IPS-18a (cell line): Measurements from ENCODE around the gene ADARB2.
A peak's percentile ranks its signal among the peaks of the same experiment; 100 is the strongest.
"Not testable (repeated sequence)": the region's sequence is repeated elsewhere in the genome, so short reads cannot be mapped to it uniquely, and the experiment has no call there.

Source experiments
- H3K27ac ChIP-seq: one replicate; pipeline ENCODE4 v1.5.1; 2013; ENCODE audit warnings: low read length
- H3K27me3 ChIP-seq: one replicate; pipeline ENCODE4 v1.6.1; 2013; ENCODE audit warnings: mild to moderate bottlenecking, low read length; ENCODE audit not compliant: control insufficient read depth, insufficient read depth
- H3K36me3 ChIP-seq: one replicate; pipeline ENCODE4 v1.6.1; 2013; ENCODE audit warnings: low read depth, low read length; ENCODE audit not compliant: control insufficient read depth
- H3K4me1 ChIP-seq: one replicate; pipeline ENCODE4 v1.6.1; 2013; ENCODE audit warnings: low read depth, low read length; ENCODE audit not compliant: control insufficient read depth
- H3K4me3 ChIP-seq: one replicate; pipeline ENCODE4 v1.5.1; 2013; ENCODE audit warnings: low read length
- H3K9ac ChIP-seq: one replicate; pipeline ENCODE4 v1.6.1; 2013; ENCODE audit warnings: mild to moderate bottlenecking, low read length, moderate library complexity
- H3K9me3 ChIP-seq: one replicate; pipeline ENCODE4 v1.6.1; 2013; ENCODE audit warnings: low read depth, low read length; ENCODE audit not compliant: control insufficient read depth

ADARB2 gene

DNA sequence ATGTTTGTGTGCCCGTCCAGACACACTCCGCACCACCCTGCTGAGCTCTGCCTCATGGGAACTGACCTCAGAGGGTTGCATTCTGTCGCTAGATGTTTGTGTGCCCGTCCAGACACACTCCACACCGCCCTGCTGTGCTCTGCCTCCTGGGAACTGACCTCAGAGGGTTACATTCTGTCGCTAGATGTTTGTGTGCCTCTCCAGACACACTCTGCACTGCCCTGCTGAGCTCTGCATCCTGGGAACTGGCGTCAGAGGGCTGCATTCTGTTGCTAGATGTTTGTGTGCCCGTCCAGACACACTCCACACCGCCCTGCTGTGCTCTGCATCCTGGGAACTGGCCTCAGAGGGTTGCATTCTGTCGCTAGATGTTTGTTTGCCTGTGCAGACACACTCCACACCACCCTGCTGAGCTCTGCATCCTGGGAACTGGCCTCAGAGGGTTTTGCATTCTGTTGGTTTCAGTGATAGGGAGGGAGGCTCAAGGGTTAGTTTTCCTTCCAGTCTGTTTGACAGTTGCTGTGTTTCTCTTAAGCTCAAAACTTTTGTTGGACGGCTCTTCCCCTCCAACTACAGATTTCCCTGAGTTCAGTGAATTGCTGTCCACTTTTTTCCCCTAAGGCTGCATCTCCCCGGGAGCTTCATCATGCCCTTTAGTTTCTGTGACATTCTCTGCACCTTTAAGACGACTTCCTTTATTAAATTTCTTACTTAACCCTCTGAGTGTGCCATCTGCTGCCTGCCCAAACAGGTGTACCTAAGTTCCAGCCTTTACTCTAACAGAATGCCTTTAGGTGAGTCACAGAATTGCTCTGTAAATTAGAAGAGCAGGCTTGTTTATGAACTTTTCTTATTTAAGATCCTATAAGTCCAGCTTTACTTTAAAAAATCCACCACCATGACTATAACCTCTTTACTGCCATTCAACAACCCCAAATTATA, 119.7 kb downstream of the ADARB2 start:
- not testable (repeated sequence) for H3K27ac ChIP-seq, H3K4me3 ChIP-seq, H3K36me3 ChIP-seq, H3K9ac ChIP-seq, H3K27me3 ChIP-seq, H3K4me1 ChIP-seq, H3K9me3 ChIP-seq

DNA sequence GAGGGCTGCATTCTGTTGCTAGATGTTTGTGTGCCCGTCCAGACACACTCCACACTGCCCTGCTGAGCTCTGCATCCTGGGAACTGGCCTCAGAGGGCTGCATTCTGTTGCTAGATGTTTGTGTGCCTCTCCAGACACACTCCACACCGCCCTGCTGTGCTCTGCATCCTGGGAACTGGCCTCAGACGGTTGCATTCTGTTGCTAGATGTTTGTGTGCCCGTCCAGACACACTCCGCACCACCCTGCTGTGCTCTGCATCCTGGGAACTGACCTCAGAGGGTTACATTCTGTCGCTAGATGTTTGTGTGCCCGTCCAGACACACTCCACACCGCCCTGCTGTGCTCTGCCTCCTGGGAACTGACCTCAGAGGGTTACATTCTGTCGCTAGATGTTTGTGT, 120.6 kb downstream of the ADARB2 start:
- not testable (repeated sequence) for H3K4me3 ChIP-seq, H3K27me3 ChIP-seq, H3K27ac ChIP-seq, H3K9me3 ChIP-seq, H3K9ac ChIP-seq, H3K4me1 ChIP-seq, H3K36me3 ChIP-seq

DNA sequence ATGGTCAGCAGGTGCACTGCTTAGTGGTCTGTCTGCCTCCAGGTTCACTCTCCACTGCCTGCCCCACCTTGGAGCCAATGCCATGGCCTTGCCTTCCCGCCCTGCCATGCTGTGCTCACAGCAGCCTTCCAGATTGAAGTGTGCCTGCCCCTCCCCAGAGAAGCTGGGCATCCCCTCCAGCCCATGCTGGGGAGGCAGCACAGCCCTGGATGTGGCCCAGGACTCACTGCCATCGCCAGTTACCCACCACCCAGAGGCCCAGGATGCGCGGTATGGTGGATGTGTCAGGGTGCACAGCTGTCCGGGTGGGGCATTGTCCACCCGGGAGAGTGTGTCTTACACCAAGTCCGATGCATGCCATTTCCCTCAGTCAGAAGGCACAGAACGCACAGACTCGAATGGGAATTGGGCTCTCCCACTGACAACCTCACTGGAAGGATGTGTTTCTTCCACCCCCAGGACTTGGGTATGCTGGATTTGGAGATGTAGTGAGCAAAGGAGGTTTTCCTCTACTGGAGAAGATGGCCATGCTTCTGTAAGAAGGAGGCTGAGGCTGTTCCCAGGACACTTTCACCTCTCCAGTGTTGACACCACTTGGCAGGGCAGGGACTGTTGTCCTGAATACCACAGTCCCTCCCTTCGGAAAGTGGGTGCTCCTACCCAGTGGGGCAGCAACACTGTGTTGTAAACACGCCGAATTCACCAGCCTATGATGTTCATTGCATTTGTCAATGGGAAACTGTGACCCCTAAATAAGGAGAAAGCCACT, 122.0 kb downstream of the ADARB2 start:
- no peak overlapping the region for H3K4me3 ChIP-seq
- no peaks in the 10 kb centered on the region for H3K36me3 ChIP-seq
- no peak overlapping the region for H3K27ac ChIP-seq
- H3K4me1 ChIP-seq = peaks cover 8% of the 10 kb centered on the region
- no peak overlapping the region for H3K9ac ChIP-seq
- H3K9me3 ChIP-seq = no peaks in the 10 kb centered on the region
- no peaks in the 10 kb centered on the region for H3K27me3 ChIP-seq

DNA sequence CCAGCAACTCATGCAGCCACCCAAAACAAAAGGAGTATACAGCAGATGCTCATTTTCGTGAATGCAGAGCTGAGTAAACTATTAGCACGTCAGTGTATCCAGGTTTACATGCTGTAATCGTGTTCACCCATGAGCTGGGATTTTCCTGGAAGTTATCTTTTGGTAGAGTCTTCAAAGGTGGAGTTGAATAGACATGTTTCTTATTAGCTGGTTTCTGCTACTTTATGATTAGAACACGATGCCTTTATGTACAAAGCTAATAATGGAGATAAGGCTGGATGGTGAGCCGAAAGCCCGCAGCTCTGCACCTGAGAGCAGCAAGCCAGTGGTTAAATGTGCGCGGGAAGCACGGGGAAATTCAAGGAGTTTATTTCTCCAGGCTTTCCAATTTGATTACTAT, 123.8 kb downstream of the ADARB2 start:
- Histone ChIP-seq H3K9me3 (no peaks in the 10 kb centered on the region), H3K9ac (no peak overlapping the region), H3K36me3 (no peaks in the 10 kb centered on the region), H3K4me1 (peaks cover 11% of the 10 kb centered on the region), H3K27ac (no peak overlapping the region), H3K27me3 (no peaks in the 10 kb centered on the region), H3K4me3 (no peak overlapping the region)

DNA sequence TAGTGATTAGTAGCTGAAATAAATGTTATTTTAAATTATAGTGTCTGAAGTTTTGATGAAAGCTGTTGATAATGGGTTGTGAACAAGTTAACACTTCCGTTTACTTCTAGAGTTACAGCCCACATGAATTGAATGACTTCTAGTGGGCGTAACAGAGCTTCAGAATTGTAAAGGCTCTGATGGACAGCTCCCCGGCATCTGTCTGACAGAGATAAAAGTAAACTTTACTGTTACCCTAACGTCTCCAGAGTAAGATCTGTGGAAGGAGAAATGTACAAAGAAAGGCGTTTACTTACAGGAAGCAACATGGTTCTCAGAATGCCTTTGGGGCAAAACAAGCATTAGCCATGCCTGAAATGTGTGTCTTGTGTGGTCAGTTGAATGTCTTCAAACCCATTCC, 124.4 kb downstream of the ADARB2 start:
- H3K27ac ChIP-seq = no peak overlapping the region
- H3K36me3 ChIP-seq = no peaks in the 10 kb centered on the region
- no peak overlapping the region for H3K9ac ChIP-seq
- no peaks in the 10 kb centered on the region for H3K27me3 ChIP-seq
- peaks cover 13% of the 10 kb centered on the region for H3K4me1 ChIP-seq
- no peaks in the 10 kb centered on the region for H3K9me3 ChIP-seq
- H3K4me3 ChIP-seq = no peak overlapping the region

DNA sequence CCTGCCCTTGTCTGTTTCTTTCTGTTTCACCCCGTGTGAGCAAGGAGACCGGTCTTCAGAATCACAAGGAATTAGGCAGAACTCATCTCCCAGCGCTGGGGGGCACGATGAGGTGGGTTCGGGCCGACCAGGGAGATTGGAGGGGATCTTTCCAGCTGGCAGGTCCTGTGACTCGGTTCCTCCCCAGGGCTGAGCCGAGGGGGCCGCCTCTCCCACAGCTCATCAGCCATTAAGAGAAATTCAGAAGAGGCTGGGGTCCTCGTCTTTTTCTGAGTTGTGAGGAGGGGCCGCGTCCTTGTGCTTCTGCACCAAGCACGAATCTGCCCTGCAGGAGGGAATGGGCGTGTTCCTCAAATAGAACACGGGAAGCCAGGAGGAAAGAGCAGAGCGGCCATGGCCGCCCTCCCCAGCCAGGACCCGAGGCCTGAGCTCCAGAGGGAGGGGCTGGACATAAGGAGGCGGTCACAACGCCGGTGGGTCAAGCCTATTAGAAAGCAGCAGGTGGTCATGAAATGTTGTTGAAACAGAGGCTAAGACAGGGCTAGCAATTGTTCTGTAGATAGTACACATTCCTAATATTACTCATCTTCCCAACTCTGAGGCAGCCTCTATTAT, 125.3 kb downstream of the ADARB2 start:
- Histone ChIP-seq H3K27ac (no peak overlapping the region), H3K27me3 (no peaks in the 10 kb centered on the region), H3K9me3 (no peaks in the 10 kb centered on the region), H3K4me1 (peaks cover 11% of the 10 kb centered on the region), H3K9ac (no peak overlapping the region), H3K36me3 (no peaks in the 10 kb centered on the region), H3K4me3 (no peak overlapping the region)

DNA sequence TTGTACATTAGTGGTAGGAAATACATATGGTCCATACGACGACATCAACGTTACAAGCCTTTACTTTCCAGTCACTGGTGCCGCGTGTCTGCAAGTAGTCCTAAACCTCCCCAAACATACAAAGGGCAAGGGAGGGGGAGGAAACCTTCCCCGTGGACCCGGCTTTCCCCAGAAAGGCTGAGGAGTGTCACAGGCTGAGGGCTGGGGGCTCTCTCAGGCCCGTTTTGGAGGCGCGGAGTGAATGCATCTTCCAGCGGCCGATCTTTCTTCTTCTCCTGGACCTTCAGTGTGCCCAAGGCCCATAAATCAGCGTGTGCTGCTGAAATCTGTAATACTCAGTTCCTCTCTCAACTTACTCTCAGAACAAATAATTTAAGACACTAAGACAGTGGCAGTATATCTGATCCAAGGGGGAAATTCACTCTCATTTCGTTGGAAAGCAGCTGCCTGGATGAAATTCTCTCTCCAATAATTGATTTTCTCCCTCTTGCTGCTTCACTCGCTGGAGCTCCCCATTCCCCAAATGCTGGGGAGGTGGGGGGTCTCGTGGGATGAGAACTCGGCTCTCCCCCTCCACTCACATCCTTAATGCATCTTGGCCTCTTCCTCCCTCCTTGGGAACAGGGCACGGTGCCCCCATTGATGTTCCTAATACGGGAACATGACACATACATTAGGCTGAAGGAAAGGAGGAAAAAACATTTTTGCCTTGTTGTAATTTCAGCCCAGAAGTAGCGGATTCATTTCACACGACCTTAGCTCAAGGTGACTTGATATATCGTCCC, 126.1 kb downstream of the ADARB2 start:
- H3K9me3 ChIP-seq = no peaks in the 10 kb centered on the region
- H3K4me1 ChIP-seq = peaks cover 11% of the 10 kb centered on the region
- H3K27ac ChIP-seq = no peak overlapping the region
- H3K36me3 ChIP-seq = no peaks in the 10 kb centered on the region
- no peak overlapping the region for H3K4me3 ChIP-seq
- H3K9ac ChIP-seq = no peak overlapping the region
- no peaks in the 10 kb centered on the region for H3K27me3 ChIP-seq

DNA sequence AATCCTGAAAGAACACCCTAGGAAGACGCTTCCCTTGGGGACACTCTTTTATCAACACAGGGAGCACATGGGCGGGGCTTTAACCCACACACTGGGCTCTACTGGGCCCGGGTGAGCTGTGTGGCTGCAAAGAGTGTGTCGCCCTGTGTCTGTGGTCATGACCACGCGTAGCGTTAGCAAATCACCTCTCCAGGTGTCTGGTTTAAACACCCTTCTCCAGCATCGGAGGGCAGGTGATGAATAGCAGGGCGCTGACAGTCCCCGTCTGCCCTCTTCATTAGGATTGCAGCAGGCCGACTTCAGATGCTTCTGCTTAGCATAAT, 127.7 kb downstream of the ADARB2 start:
- Histone ChIP-seq H3K4me3 (no peak overlapping the region), H3K36me3 (no peaks in the 10 kb centered on the region), H3K4me1 (peaks cover 11% of the 10 kb centered on the region), H3K9me3 (no peaks in the 10 kb centered on the region), H3K9ac (no peak overlapping the region), H3K27me3 (no peaks in the 10 kb centered on the region), H3K27ac (no peak overlapping the region)

DNA sequence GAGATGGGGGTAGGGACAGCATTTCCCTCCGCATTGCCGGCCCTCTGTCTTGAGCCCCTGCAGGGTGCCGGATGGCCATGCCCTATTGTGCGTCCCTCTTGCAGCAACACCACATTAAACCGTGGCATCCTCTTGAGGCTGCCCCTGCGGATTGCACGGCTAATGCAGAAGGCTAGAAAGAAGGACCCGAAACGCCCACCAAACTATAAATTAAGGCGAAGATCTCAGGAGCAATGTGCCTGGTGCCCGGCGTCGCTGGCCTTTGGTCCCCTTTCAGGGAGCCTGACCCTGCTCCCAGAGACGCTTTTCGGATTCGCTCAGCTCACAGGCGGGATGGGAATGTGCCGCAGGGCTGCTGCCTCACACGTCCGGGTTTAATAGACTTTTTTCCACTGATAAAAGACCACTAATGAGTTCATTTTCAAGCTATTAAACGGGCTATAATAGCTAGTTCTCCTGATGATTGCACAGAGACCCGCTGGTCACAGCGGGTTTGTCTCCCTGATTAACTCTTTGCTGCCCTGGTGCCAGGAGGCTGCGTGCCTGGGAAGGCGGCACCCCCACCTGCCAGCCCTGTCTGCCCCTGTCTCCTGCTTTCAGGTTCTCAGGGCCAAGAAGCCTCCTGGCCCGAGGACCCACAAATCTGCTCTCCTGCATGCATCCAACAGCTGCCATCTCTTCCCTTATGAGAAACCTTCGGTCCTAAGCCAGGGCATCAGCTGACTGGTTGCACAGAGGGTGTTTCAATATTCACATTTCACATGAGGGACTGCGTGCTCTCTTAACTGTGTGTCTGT, 128.3 kb downstream of the ADARB2 start:
- Histone ChIP-seq H3K9me3 (no peaks in the 10 kb centered on the region), H3K4me3 (peak overlapping the region; percentile 46), H3K36me3 (no peaks in the 10 kb centered on the region), H3K9ac (no peak overlapping the region), H3K27me3 (no peaks in the 10 kb centered on the region), H3K27ac (no peak overlapping the region), H3K4me1 (peaks cover 11% of the 10 kb centered on the region)

DNA sequence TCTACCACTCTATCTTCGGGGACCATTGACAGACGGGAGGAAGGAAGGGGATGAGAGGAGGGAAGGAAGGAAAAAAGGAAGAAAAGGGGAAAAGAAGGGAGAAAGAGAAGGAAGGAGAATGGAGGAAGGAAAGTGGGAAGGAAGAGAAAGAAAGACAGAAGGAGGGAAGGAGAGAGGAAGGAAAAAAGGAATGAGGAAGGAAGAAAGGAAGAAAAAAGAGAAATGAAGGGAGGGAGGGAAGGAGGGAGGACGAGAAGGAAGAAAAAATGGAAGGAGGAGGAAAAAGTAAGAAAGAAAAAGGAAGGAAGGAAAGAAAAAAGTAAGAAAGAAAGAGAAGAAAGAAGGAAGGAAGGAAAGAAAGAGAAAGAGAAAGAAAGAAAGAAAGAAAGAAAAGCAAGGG, 128.9 kb downstream of the ADARB2 start:
- H3K27me3 ChIP-seq = no peaks in the 10 kb centered on the region
- peak overlapping the region; percentile 46 for H3K4me3 ChIP-seq
- no peak overlapping the region for H3K27ac ChIP-seq

More for the DNA sequence above, 128.9 kb downstream of the ADARB2 start:
- H3K36me3 ChIP-seq = no peaks in the 10 kb centered on the region
- peaks cover 11% of the 10 kb centered on the region for H3K4me1 ChIP-seq
- no peaks in the 10 kb centered on the region for H3K9me3 ChIP-seq
- H3K9ac ChIP-seq = no peak overlapping the region
